Measurements from ENCODE around the gene ADGRG6. TPM values are rescaled to one million over a fixed set of nuclear protein-coding genes. Genes with fewer than 3 reads are reported as not detected.

ADGRG6 gene
- total RNA-seq, 1 donor from 2014 or later = 35.3 TPM

DNA sequence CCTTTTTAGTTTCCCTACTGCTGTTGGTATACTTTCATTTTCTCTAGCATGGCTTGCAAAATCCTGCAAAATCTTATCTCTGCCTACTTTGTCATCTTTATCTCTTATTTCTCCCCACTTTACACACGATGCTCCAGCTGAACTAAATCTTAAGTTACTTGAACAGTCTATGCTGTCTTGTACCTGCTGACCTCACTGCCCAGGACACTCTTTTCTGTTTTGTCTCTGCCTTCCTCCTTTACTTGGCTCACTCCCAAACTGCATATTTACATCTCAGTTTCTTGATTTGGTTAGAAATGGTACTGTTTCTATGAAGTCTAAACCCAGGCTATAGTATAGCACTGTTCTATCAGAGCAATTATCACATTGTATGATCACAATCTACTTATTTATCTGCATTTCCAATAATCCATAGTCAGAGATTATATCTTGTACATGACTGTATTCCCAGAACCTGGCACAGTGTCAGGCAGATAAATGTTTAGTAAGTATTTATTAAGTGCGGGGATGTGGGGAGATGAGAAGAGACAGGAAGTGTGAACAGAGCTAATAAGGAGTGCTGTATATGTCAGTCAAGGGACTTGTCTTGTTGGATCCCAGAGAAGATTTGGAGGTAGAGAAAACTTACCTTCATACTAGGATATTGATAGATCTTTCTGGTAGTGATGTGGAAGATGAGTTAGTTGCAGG, 57.6 kb downstream of the ADGRG6 start:
- no peak overlapping the region for H3K4me3 ChIP-seq (ENCODE audit: low read depth, low read length)
- TF ChIP-seq CTCF (conservative IDR thresholded peaks at IDR 0.05; ENCODE audit: low read depth, low read length) = no peak
- no peak for DNase-seq (ENCODE audit: low read depth)

DNA sequence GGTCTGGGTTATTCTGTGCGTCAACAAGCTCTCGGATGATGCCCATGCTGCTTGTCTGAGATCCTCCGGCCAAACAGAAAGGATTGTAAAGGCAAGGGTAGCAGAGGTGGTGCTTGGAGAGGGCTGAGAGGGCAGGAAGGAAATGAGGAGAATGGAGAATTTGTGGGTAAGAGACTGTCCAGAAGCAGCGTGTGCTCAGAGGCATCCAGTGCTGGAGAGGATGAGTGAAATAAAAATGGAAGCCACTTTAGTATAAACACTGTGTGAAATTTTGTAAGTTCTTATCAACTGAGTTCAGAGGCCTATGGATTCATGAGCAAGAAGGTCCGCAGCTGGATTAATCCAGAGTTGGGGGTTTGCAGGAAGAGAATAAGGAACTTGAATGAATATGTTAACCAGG, 59.5 kb downstream of the ADGRG6 start:
- H3K4me3 ChIP-seq (ENCODE audit: low read depth, low read length) = no peak overlapping the region
- no peak for DNase-seq (ENCODE audit: low read depth)
- TF ChIP-seq CTCF (conservative IDR thresholded peaks at IDR 0.05; ENCODE audit: low read depth, low read length) = no peak

- TF ChIP-seq CTCF (conservative IDR thresholded peaks at IDR 0.05; ENCODE audit: low read depth, low read length) = no peak
- no peak overlapping the region for H3K4me3 ChIP-seq (ENCODE audit: low read depth, low read length)
- no peak for DNase-seq (ENCODE audit: low read depth)
These were observed 60.3 kb downstream of the ADGRG6 start for GRCh38 chr6:142361779-142362750.

- DNase-seq (ENCODE audit: low read depth) = no peak
- H3K4me3 ChIP-seq (ENCODE audit: low read depth, low read length) = no peak overlapping the region
- no peak for TF ChIP-seq CTCF (conservative IDR thresholded peaks at IDR 0.05; ENCODE audit: low read depth, low read length)
These were observed 65.3 kb downstream of the ADGRG6 start for GRCh38 chr6:142367061-142367460.

GRCh38 chr6:142367501-142368018, 65.8 kb downstream of the ADGRG6 start:
- no peak for DNase-seq (ENCODE audit: low read depth)
- H3K4me3 ChIP-seq (ENCODE audit: low read depth, low read length) = no peak overlapping the region
- no peak for TF ChIP-seq CTCF (conservative IDR thresholded peaks at IDR 0.05; ENCODE audit: low read depth, low read length)

DNA sequence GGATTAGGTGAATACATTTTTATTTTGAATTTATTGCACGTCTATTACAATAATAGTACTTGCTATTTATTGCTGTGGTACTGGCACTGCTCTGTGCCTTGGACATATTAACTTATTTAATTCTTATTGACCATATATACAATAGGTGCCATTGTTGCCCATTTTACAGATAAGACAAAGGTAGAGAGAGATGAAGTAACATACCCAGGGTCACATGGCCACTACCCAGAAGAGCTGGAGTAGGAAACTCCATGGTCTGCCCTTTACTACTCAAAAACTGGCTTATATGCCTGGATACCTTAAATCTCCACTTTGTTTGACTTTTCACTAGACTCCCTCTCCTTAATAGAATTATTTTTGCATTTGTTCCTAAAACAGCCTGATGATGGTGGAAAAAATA, 67.5 kb downstream of the ADGRG6 start:
- no peak for TF ChIP-seq CTCF (conservative IDR thresholded peaks at IDR 0.05; ENCODE audit: low read depth, low read length)
- H3K4me3 ChIP-seq (ENCODE audit: low read depth, low read length) = no peak overlapping the region
- no peak for DNase-seq (ENCODE audit: low read depth)
